HepG2 (cell line): ENCODE results near the gene PLSCR3. TPM values are rescaled to one million over a fixed set of nuclear protein-coding genes. Genes with fewer than 3 reads are reported as not detected.
A peak's percentile ranks its signal among the peaks of the same experiment; 100 is the strongest.

Experiments
- CBX5 ChIP-seq: sonication (generic); formaldehyde crosslinking; IDR thresholded peaks from 2 replicates; pipeline ENCODE4 v1.4.0; 2020; ENCODE audit warnings: missing genetic modification reagents, borderline replicate concordance
- CC2D1A ChIP-seq: sonication (generic); formaldehyde crosslinking; IDR thresholded peaks from 2 replicates; pipeline ENCODE4 v1.8.1; 2023; ENCODE audit warnings: mild to moderate bottlenecking, missing genetic modification reagents
- DNMT3B ChIP-seq: conservative IDR thresholded peaks from 2 replicates; pipeline ENCODE4 v1.6.1; 2016; ENCODE audit warnings: missing biosample characterization, control low read depth
- KMT2B ChIP-seq: IDR thresholded peaks from 2 replicates; pipeline ENCODE4 v1.6.1; 2016; ENCODE audit warnings: missing genetic modification reagents, missing compliant biosample characterization
- MTF2 ChIP-seq: sonication (generic); formaldehyde crosslinking; IDR thresholded peaks from 2 replicates; pipeline ENCODE4 v1.5.0; 2020; ENCODE audit warnings: missing genetic modification reagents, borderline replicate concordance
- PBX3 ChIP-seq: sonication (generic); formaldehyde crosslinking; IDR thresholded peaks from 2 replicates; pipeline ENCODE4 v1.8.1; 2023; ENCODE audit warnings: missing genetic modification reagents, inconsistent platforms, borderline replicate concordance
- RAD21 ChIP-seq: fragments of 450-650 bp; formaldehyde crosslinking; IDR thresholded peaks from 2 replicates; pipeline ENCODE4 v1.5.0; 2020; ENCODE audit warnings: mild to moderate bottlenecking
- RFXANK ChIP-seq: IDR thresholded peaks from 2 replicates; pipeline ENCODE4 v1.6.1; 2016
- SAP130 ChIP-seq: IDR thresholded peaks from 2 replicates; pipeline ENCODE4 v1.6.1; 2016; ENCODE audit warnings: low read depth
- SMAD3 ChIP-seq: sonication (generic); formaldehyde crosslinking; IDR thresholded peaks from 2 replicates; pipeline ENCODE4 v1.4.0; 2020; ENCODE audit warnings: missing genetic modification reagents
- THAP9 ChIP-seq: sonication (generic); formaldehyde crosslinking; IDR thresholded peaks from 2 replicates; pipeline ENCODE4; 2020; ENCODE audit warnings: missing genetic modification reagents, mild to moderate bottlenecking, borderline replicate concordance
- TP53 ChIP-seq: sonication (generic); formaldehyde crosslinking; conservative IDR thresholded peaks from 2 replicates; pipeline ENCODE4 v1.4.0; 2020; ENCODE audit warnings: missing genetic modification reagents
- U2AF2 ChIP-seq: fragments of 200-400 bp; formaldehyde crosslinking; IDR thresholded peaks from 2 replicates; pipeline ENCODE4 v1.6.1; 2017; ENCODE audit warnings: low read depth, mild to moderate bottlenecking, low read length
- ZC3H13 ChIP-seq: sonication (generic); formaldehyde crosslinking; IDR thresholded peaks from 2 replicates; pipeline ENCODE4 v1.8.1; 2023; ENCODE audit warnings: mild to moderate bottlenecking, missing genetic modification reagents, moderate library complexity
- ZFP82 ChIP-seq: sonication (generic); formaldehyde crosslinking; IDR thresholded peaks from 2 replicates; pipeline ENCODE4 v1.5.1; 2020; ENCODE audit warnings: mild to moderate bottlenecking, missing genetic modification reagents, borderline replicate concordance
- ZNF430 ChIP-seq: sonication (generic); formaldehyde crosslinking; IDR thresholded peaks from 2 replicates; pipeline ENCODE4 v1.9.0; 2021; ENCODE audit warnings: mild to moderate bottlenecking, missing genetic modification reagents
- ZNF644 ChIP-seq: IDR thresholded peaks from 2 replicates; pipeline ENCODE4 v1.6.1; 2016; ENCODE audit warnings: low read depth
- ZNF790 ChIP-seq: sonication (generic); formaldehyde crosslinking; IDR thresholded peaks from 2 replicates; pipeline ENCODE4 v1.8.0; 2022; ENCODE audit warnings: missing genetic modification reagents, mild to moderate bottlenecking, borderline replicate concordance
- polyA plus RNA-seq, 8 experiments: library from polyadenylated mRNA; depleted of rRNA in 3 of 8; stranded (reverse) in 7 of 8; unstranded in 1 of 8; fragments of >200 nt; fragmentation: Illumina TruSeq in 4 of 8; extraction: Trizol in 4 of 8; gene quantifications; 2 replicates each; pipeline versions ENCODE4 v1.2.1 to v1.2.3, GENCODE V29; 2011 to 2016; ENCODE audit warnings: low read depth in 4 of 8, missing spikeins in 1 of 8, mixed read lengths in 1 of 8; ENCODE audit not compliant: insufficient read depth in 1 of 8
- total RNA-seq, 5 experiments: library from RNA; depleted of rRNA; stranded (reverse); fragments of >200 nt; fragmentation: Illumina TruSeq; extraction: Trizol; gene quantifications; 2 replicates each; pipeline ENCODE4 v1.2.3, GENCODE V29; 2016; ENCODE audit warnings: low read depth in 1 of 5
- TF ChIP-seq, protein P1 (sequence below): sonication (generic); formaldehyde crosslinking; IDR thresholded peaks from 2 replicates; pipeline ENCODE4 v1.4.0; 2020; ENCODE audit warnings: missing genetic modification reagents
- TF ChIP-seq, protein P2 (sequence below): IDR thresholded peaks from 2 replicates; pipeline ENCODE4 v1.6.1; 2016; ENCODE audit warnings: missing compliant biosample characterization, missing genetic modification reagents, borderline replicate concordance
- TF ChIP-seq, protein P3 (sequence below): sonication (generic); formaldehyde crosslinking; IDR thresholded peaks from 2 replicates; pipeline ENCODE4 v1.4.0; 2020; ENCODE audit warnings: missing genetic modification reagents
- TF ChIP-seq, protein P4 (sequence below): sonication (generic); formaldehyde crosslinking; IDR thresholded peaks from 2 replicates; pipeline ENCODE4 v1.5.0; 2020; ENCODE audit warnings: mild to moderate bottlenecking, missing genetic modification reagents

PLSCR3 gene
- total and polyA plus RNA-seq, 2 of the 13 experiments (the other 11 are each of a cell fraction or from before 2014, with no cell fraction given): 5.6 to 6.2 TPM

DNA sequence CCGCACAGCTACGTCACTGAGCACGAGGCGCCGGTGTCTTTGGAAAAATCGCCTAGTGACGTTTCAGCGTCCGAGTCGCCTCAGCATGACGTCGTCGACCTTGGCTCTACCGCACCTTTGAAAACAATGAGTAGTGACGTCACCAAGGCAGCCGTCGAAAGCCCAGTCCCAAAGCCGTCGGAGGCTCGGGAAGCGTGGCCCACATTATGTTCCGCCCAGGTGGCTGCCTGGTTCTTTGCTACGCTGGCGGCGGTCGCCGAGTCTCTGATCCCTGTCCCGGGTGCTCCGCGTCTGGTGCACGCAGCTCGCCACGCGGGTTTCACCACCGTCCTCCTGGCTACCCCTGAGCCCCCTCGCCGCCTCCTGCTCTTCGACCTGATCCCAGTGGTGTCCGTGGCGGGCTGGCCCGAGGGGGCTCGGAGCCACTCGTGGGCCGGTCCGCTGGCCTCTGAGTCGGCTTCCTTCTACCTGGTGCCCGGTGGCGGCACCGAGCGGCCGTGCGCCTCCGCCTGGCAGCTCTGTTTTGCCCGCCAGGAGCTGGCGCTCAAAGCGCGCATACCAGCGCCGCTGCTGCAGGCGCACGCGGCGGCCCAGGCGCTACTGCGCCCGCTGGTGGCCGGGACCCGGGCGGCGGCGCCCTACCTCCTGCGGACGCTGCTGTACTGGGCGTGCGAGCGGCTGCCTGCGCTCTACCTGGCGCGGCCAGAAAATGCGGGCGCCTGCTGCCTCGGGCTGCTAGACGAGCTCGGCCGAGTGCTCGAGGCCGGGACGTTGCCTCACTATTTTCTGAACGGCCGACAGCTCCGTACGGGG, 42.4 kb upstream of the PLSCR3 start (continued):
- TF ChIP-seq ZNF644 (CRISPR knock-in tag) (no peak), SAP130 (peak; percentile 21; the same call in 1 of the 2 replicates), DNMT3B (CRISPR knock-in tag) (no peak), KMT2B (CRISPR knock-in tag) (no peak), U2AF2 (no peak), RFXANK (no peak), THAP9 (CRISPR knock-in tag) (no peak), RAD21 (CRISPR knock-in tag) (peak; percentile 96), CBX5 (no peak), ZFP82 (no peak), ZNF430 (CRISPR knock-in tag) (no peak), ZC3H13 (CRISPR knock-in tag) (no peak), PBX3 (CRISPR knock-in tag) (no peak), MTF2 (CRISPR knock-in tag) (no peak), SMAD3 (no peak), CC2D1A (no peak), TP53 (CRISPR knock-in tag) (no peak), ZNF790 (CRISPR knock-in tag) (no peak)
- TF ChIP-seq, protein P1, sequence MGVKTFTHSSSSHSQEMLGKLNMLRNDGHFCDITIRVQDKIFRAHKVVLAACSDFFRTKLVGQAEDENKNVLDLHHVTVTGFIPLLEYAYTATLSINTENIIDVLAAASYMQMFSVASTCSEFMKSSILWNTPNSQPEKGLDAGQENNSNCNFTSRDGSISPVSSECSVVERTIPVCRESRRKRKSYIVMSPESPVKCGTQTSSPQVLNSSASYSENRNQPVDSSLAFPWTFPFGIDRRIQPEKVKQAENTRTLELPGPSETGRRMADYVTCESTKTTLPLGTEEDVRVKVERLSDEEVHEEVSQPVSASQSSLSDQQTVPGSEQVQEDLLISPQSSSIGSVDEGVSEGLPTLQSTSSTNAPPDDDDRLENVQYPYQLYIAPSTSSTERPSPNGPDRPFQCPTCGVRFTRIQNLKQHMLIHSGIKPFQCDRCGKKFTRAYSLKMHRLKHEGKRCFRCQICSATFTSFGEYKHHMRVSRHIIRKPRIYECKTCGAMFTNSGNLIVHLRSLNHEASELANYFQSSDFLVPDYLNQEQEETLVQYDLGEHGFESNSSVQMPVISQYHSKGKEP: no peak
- TF ChIP-seq, protein P2, sequence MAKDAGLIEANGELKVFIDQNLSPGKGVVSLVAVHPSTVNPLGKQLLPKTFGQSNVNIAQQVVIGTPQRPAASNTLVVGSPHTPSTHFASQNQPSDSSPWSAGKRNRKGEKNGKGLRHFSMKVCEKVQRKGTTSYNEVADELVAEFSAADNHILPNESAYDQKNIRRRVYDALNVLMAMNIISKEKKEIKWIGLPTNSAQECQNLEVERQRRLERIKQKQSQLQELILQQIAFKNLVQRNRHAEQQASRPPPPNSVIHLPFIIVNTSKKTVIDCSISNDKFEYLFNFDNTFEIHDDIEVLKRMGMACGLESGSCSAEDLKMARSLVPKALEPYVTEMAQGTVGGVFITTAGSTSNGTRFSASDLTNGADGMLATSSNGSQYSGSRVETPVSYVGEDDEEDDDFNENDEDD (CRISPR knock-in tag): peak; percentile 71; the same call in 1 of the 2 replicates
- TF ChIP-seq, protein P3, sequence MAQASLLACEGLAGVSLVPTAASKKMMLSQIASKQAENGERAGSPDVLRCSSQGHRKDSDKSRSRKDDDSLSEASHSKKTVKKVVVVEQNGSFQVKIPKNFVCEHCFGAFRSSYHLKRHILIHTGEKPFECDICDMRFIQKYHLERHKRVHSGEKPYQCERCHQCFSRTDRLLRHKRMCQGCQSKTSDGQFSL: no peak
- TF ChIP-seq, protein P4, sequence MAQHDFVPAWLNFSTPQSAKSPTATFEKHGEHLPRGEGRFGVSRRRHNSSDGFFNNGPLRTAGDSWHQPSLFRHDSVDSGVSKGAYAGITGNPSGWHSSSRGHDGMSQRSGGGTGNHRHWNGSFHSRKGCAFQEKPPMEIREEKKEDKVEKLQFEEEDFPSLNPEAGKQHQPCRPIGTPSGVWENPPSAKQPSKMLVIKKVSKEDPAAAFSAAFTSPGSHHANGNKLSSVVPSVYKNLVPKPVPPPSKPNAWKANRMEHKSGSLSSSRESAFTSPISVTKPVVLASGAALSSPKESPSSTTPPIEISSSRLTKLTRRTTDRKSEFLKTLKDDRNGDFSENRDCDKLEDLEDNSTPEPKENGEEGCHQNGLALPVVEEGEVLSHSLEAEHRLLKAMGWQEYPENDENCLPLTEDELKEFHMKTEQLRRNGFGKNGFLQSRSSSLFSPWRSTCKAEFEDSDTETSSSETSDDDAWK (CRISPR knock-in tag): no peak
